Hippocampal formation (tissue), 2 donors: Measurements from ENCODE around the gene CRACR2A.

Experiments
- DNase-seq, 2 donors: peaks; one replicate each; lab custom pipeline; 2025; lab: John Stamatoyannopoulos, UW

The CRACR2A gene

DNA sequence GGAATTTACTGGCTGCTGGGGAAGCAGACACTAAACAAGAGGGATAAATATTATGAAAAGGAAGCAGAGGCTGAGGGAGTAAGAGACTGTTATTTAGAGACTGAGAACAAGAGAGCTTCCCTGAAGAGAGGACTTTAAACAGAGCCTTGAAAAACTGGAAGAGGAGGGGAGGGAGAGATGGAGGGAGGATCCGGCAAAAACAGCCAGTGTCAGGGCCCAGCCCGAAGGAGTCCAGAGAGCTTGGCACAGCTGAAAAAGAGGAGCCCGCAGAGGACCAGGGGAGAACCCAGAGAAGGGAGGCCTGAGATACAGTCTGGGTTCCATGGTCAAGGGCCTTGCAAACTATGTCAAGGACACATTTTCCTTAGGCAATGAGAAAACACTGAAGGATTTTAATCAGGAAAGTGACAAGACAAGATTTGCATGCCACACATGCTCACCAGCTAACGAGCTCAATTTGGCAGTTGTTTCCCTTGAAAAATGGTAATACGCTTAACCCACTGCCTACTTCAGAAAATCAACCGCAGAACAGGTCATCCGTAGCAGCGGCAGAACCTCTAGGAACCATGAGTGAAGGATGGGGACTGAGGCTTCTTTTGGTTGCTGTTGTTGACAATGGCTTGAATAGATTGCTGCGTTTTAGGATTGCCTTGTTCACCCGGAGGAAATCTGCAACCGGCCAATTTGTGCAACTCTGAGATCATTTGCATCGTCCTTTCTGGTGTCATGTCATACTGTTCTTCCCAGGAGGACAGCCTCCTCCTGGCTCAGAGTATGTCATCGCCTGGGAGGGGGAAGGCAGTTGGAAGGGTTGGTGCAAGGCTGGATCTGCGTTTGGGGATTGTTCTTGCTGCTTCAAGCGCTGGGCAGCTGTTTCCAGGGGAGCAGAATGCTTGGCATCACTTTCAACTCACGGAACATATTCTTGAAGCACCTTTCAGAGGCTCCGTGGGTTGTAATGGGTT lies 153.7 kb downstream of the CRACR2A start:
- DNase-seq, result no peak

DNA sequence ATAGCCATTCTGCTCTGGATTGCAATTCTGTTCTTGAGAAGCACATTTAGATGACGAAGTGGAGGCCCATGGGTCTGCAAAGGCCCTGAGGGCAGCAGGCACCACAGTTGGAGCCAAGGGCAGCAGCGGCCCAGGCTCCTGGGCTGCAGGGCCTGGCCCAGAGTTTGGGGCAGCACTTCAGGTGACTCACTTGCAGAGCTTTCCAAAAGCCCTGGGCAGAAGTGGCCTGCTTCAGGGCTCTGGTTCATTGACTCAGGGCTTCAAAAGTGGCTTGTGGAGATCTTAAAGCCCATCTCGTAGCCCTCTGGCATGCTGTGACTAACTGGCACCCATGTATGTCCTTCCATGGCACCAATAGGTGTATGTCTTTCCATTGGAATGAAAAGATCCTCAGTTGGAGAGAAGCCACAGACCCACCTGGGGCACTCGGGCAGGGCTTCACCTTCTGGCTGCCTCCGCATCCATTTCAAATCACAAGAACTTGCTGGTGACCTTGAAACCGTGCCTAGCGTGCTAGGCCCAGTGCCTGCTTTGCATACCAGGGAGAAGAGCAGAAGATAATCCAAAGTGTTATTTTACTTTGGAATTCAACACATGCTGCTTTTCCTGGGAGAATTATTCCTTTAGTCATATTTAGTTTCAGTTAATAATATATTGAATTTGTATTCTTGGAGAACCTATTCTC lies 155.2 kb downstream of the CRACR2A start:
- no peak for DNase-seq

GRCh38 chr12:3596703-3597415 lies 156.1 kb downstream of the CRACR2A start:
- no peak for DNase-seq

DNA sequence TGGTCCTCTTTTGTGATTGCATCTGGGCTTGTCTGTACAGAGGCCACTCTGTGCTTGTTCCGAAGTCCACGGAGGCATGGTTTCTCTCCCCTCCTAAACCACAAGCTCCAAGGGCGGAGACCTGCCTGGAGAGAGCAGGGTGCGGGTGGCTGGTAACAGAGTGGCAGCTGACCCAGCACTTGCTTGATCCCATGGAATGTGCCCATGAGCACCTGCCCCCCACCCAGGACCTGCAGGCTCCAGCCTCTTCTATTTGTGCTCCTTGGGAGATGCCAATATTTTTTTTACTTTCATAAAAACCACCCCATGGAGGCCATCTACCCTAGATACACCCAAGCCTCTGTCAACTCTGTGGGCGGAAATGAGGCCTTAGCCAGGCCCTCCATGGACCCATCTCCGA lies 157.2 kb downstream of the CRACR2A start:
- no peak for DNase-seq

- no peak for DNase-seq
These were observed 157.9 kb downstream of the CRACR2A start for GRCh38 chr12:3594966-3595365.

DNA sequence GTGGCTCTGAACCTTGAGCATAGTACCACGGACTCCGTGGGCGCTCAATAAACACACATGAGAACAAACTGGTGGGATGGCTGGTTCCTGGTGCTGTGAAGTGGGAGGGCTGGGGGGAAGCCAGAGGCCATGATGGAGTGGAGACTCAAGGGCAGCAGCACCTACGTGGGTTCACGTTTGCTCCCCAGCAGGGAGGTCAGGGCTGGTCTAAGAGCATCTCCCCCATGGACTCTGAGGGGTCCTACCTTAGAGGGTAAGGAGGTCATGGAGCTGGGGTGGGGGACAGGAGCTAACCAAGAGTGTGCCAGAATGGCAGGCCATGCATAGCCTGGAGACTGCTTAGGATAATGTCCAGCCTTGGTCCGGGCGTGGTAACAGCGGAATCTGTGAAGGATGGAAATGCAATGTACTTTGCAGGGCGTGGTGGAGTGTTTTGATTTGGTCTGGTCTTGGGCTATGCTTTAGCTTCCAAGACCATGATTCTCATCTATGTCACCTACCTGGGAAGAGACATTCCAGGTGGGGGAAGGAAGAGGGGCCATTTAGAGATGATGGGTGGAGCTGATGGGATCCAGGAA lies 158.9 kb downstream of the CRACR2A start:
- DNase-seq, result no peak

- DNase-seq, result no peak
These were observed 159.9 kb downstream of the CRACR2A start for GRCh38 chr12:3592856-3593625.

DNA sequence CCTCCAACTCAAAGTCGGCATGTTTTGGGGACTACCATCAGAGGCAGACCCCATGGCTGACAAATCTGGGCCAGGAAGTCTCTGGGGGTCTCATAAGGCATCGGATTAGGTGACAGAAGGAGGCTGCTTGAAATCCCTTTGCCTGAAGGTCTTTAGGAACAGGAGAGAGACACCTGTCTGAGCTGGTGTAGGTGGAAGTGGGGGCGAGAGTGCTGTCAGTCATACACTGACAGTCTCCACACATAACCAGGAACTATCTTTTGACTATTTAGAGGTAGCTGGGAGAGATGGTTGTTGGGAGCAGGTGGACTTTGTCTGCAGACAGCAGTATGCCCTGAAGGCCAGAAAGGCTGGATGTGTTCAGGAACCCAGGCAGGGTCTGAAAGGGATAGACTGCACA lies 163.2 kb downstream of the CRACR2A start:
- DNase-seq, result no peak

DNA sequence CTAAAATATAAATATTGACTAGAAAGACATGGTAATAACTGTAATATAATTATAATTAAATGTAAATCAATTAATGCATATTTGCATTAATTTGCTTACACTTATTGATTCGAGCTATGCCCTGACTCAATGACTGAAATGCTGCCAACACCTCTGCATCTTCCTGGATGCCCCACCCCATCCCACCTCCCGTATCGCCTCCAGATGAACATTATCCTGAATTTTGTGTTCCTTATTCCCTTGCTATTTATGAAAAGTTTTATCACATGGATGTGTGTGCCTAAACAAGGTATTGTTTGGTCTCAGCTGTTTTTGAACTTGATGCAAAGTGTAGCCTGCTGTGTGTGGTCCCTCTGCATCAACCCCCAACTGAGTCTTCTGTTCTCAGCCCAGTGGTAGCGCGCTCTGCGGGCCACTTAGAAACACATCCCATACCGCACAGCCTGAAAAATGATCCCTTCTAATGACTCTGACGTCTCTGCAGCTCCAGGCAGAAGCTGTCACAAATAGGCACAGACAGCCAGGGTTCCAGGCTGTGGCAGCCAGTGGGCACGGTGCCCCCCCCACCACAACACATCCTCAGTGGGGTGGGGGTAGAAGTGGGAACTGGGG lies 165.4 kb downstream of the CRACR2A start:
- DNase-seq, result no peak

DNA sequence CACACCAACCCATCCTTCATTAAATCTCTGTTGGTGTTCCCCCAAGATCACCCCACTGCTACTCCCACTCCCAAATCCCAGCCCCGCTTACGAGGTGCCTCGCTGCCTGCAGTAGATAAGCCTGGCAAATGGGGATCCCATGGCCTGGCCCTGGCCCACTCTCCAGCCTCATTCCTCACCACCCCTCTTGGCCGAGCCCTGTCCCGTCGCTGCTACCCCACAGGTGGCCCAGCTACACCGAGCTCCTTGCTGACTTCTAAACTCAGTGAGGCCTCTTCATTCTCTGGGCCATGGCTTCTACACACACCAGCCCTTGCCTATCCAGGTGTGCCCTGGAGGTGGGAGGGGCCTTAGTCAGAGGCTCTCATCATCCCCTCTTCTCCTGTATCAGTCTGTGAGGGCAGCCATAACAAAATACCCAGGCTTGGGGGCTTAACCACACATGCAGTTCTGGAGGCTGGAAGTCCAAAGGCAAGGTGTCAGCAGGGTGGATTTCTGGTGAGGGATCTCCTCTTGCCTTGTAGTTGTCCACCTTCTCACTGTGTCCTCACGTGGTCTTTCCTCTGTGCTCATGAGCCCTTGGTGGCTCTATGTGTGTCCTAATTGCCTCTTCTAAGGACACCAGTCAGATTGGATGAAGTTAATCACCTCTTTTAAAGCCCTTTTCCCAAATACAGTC lies 169.1 kb downstream of the CRACR2A start:
- DNase-seq, result no peak

- no peak for DNase-seq
These were observed 172.7 kb downstream of the CRACR2A start for GRCh38 chr12:3580094-3580749.

DNA sequence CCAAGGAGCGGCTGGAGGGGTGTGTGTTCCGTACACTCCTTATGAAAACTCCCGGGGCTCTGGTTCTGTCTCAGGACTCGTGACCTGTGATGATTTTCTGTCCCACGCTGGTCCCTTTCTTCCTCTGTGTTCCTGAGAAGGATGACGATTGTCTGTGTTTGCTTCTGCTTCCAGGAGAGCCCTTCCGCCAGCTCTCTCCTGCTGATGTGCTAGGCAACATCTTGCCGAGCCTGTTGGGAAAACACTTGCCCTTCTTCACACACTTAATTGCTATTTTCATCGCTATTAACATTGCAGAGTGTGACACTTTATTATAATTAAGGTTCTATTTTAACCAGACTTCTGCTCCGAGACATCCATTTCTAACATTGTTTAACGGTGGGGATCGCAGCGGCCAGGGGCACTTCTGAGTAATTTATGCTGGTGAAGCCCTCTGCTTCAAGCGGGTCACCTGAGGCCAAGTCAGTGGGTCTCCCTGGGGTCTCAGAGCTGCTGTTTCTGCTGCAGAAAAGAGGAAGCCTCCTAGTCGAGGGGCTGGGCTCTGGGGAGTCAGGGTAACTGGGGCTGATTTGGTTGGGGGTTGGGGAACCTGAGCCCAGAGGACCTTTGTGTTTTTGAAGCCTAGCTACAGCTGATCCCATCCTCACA lies 173.3 kb downstream of the CRACR2A start:
- no peak for DNase-seq

- DNase-seq, result no peak
These were observed 174.4 kb downstream of the CRACR2A start for GRCh38 chr12:3578557-3578956.

GRCh38 chr12:3576891-3577290 lies 176.0 kb downstream of the CRACR2A start:
- no peak for DNase-seq

DNA sequence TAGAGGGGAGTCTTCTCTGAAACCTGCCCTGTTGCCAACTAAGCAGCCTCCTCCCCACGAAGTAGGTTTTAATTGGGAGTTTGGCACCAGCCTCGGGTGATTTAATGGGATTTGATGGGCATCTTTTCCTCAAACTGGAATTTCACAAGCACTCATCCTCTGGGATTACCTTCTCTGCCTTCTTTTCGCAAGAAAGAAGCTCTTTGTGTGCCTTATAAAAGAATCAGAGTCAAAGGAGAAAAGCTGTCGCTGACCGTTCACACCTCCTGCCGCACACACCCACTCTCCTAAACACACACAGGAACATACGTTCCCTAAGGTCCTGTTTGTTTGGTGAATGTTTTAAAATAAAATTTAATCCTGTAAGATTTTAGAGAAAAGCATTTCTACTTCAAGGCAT lies 177.9 kb downstream of the CRACR2A start:
- no peak for DNase-seq

DNA sequence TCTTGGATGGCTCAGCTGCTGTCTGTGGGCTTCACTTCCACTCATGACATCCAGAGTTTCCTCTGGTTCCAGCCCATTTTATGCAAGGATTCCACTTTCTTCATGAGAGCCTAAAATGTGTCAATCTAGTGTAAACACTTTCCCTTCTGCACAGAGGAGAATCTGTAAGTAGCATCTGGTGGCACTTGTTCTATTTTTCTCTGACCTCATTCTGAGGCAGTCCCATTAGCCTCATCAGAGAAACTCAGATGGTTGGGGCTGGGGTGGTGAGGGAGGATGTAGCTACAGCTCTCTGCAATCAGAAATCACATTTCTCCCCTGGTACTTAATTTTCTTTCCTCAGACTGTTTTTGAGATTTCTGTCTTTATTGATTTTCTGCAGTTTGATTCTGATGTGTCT lies 180.3 kb downstream of the CRACR2A start:
- no peak for DNase-seq

DNA sequence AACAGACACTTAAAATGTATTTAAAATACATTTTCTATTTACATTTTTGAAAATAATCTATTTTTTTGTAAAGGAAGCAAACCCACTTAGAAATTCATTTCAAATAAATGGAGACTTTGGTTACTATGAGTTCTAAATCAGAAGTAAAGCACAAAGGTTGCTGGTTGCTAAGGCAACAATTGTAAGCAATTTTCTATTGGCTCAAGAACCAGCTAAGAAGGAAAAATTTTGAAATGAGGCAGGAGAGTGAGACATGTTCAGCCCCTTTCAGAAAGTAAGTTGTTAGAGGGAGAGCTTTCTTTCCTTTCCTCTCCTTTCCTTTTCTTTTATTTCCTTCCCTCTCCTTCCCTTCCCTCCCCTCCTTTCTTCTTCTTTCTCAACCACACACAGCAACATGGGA lies 181.2 kb downstream of the CRACR2A start:
- DNase-seq, result no peak

DNA sequence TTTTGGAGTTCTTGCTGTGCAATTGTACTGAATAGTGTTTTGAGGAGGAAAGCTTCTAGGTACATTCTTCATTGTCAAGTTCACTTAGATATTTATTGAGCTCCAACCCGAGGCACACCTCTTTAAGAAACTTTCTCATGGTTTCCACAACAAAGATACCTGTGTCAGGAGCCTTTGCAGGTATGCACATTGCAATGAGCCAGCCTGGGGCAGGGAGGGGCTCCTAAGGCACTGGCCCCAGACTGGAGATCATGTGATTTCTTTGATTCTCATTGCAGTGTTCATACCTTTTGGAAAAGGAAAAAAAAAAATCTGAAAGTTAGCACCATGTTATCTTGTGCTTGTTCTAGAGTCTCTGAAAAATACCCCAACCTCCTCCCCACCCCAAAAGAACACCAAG lies 181.6 kb downstream of the CRACR2A start:
- DNase-seq, result no peak

GRCh38 chr12:3568695-3569094 lies 184.2 kb downstream of the CRACR2A start:
- DNase-seq, result no peak
